Fibroblast of mammary gland (primary cell): Measurements from ENCODE around the gene DNAI2.

Source experiments
- DNase-seq: peaks from one replicate; pipeline ENCODE4 v3.0.0-alpha.2; 2010; ENCODE audit warnings: low read depth
- H3K4me3 ChIP-seq: 2 replicates; pipeline ENCODE4 v1.5.1; 2011; ENCODE audit warnings: low read depth, mild to moderate bottlenecking, low read length, moderate library complexity; ENCODE audit not compliant: control insufficient read depth
- CTCF ChIP-seq: conservative IDR thresholded peaks from 2 replicates; pipeline ENCODE4 v1.5.1; 2011; ENCODE audit warnings: low read depth, low read length, inconsistent platforms; ENCODE audit not compliant: control insufficient read depth, insufficient read depth

DNAI2 gene

GRCh38 chr17:74231928-74232907, 41.8 kb upstream of the DNAI2 start:
- no peak for TF ChIP-seq CTCF
- no peak for DNase-seq
- H3K4me3 ChIP-seq = no peak overlapping the region

GRCh38 chr17:74233937-74234336, 40.1 kb upstream of the DNAI2 start:
- no peak overlapping the region for H3K4me3 ChIP-seq
- DNase-seq = no peak
- TF ChIP-seq CTCF = no peak

- DNase-seq = no peak
- H3K4me3 ChIP-seq = no peak overlapping the region
- TF ChIP-seq CTCF = no peak
These were observed 39.5 kb upstream of the DNAI2 start for GRCh38 chr17:74234486-74234885.

- DNase-seq = no peak
- TF ChIP-seq CTCF = no peak
- no peak overlapping the region for H3K4me3 ChIP-seq
These were observed 38.9 kb upstream of the DNAI2 start for GRCh38 chr17:74235040-74235581.

- no peak overlapping the region for H3K4me3 ChIP-seq
- TF ChIP-seq CTCF = no peak
- no peak for DNase-seq
These were observed 38.1 kb upstream of the DNAI2 start for GRCh38 chr17:74235911-74236371.

- DNase-seq = no peak
- no peak overlapping the region for H3K4me3 ChIP-seq
- no peak for TF ChIP-seq CTCF
These were observed 36.7 kb upstream of the DNAI2 start for GRCh38 chr17:74237321-74237720.
